ENCODE measurements around the gene POU5F1. TPM values are rescaled to one million over a fixed set of nuclear protein-coding genes. Genes with fewer than 3 reads are reported as not detected.

The POU5F1 gene
- total RNA-seq, 1 donor from 2014 or later = 0.69 TPM

DNA sequence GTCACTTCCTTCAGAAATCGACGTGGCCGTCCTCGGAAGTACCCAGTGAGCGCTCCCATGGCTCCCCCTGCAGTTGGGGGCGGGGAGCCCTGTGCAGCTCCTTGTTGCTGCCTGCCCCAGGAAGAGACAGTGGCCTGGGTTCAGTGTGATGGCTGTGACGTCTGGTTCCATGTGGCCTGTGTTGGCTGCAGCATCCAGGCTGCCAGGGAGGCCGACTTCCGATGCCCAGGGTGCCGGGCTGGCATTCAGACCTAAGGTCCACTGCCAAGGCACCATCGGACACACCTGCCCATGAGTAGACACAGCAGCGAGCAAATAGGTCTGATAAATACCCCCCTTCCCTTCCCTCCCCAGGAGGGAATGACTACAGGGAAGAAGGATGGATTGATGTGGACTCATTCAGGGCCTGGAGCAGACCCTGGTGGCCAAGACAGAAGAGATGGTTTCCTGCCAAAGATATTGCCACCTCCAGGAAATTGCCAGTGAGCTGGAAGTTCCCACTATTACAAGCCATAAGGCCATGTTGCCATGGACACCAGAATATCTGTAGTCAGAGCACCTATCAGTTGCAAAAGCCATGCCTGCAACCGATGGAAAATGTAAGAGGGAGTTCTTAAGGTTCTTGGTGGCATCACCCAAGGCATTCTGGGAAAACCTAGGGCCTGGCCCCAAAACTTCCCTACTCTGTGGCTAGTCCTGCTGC is 7.9 kb downstream of the POU5F1 start:
- TF ChIP-seq, protein P1, sequence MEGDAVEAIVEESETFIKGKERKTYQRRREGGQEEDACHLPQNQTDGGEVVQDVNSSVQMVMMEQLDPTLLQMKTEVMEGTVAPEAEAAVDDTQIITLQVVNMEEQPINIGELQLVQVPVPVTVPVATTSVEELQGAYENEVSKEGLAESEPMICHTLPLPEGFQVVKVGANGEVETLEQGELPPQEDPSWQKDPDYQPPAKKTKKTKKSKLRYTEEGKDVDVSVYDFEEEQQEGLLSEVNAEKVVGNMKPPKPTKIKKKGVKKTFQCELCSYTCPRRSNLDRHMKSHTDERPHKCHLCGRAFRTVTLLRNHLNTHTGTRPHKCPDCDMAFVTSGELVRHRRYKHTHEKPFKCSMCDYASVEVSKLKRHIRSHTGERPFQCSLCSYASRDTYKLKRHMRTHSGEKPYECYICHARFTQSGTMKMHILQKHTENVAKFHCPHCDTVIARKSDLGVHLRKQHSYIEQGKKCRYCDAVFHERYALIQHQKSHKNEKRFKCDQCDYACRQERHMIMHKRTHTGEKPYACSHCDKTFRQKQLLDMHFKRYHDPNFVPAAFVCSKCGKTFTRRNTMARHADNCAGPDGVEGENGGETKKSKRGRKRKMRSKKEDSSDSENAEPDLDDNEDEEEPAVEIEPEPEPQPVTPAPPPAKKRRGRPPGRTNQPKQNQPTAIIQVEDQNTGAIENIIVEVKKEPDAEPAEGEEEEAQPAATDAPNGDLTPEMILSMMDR (IDR thresholded peaks at IDR 0.05; ENCODE audit: borderline replicate concordance) = no peak
- intact Hi-C loops (cut with micrococcal nuclease) = no loop called here

DNA sequence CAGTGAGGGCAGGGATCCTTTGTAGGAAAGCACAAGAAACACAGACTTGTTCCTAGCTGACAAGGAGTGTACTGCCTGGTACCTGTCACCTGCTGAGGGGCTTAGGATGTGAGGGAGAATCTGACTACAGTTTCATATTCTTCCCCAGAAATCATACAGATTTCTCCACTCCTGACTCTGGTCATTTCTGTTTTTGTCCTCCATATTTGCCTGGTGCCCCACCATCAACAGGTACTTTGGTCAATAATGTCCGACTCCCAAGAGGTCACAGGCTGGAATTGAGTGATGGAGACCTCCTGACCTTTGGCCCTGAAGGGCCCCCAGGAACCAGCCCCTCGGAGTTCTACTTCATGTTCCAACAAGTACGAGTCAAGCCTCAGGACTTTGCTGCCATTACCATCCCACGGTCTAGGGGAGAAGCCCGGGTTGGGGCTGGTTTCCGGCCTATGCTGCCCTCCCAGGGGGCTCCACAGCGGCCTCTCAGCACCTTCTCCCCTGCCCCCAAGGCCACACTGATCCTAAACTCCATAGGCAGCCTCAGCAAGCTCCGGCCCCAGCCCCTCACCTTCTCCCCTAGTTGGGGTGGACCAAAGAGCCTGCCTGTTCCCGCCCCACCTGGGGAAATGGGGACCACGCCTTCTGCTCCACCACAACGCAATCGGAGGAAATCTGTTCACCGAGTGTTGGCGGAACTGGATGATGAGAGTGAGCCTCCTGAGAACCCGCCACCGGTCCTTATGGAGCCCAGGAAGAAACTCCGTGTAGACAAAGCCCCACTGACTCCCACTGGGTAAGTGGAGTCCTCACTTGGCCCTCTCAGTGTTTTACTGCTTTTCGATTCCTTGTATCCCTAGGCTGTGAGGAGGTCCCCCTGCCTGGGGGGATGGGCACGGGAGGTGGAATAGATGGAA is 9.0 kb downstream of the POU5F1 start:
- Histone ChIP-seq H3K4me1 (peaks cover 35% of the 10 kb centered on the region), H3K27me3 (ENCODE audit: low read depth) (no peaks in the 10 kb centered on the region), H3K27ac (replicated peaks) (no peak overlapping the region), H3K9me3 (replicated peaks) (no peaks in the 10 kb centered on the region), H3K4me3 (no peak overlapping the region), H3K36me3 (no peaks in the 10 kb centered on the region)
- DNase-seq = no peak
- TF ChIP-seq, protein P1 (IDR thresholded peaks at IDR 0.05; ENCODE audit: borderline replicate concordance) = no peak
- intact Hi-C loops (cut with micrococcal nuclease) = no loop called here

More for the DNA sequence above, 7.9 kb downstream of the POU5F1 start:
- Histone ChIP-seq H3K9me3 (replicated peaks) (no peaks in the 10 kb centered on the region), H3K4me1 (peaks cover 24% of the 10 kb centered on the region), H3K36me3 (no peaks in the 10 kb centered on the region), H3K27ac (replicated peaks) (no peak overlapping the region), H3K27me3 (ENCODE audit: low read depth) (no peaks in the 10 kb centered on the region), H3K4me3 (no peak overlapping the region)
- no peak for DNase-seq

DNA sequence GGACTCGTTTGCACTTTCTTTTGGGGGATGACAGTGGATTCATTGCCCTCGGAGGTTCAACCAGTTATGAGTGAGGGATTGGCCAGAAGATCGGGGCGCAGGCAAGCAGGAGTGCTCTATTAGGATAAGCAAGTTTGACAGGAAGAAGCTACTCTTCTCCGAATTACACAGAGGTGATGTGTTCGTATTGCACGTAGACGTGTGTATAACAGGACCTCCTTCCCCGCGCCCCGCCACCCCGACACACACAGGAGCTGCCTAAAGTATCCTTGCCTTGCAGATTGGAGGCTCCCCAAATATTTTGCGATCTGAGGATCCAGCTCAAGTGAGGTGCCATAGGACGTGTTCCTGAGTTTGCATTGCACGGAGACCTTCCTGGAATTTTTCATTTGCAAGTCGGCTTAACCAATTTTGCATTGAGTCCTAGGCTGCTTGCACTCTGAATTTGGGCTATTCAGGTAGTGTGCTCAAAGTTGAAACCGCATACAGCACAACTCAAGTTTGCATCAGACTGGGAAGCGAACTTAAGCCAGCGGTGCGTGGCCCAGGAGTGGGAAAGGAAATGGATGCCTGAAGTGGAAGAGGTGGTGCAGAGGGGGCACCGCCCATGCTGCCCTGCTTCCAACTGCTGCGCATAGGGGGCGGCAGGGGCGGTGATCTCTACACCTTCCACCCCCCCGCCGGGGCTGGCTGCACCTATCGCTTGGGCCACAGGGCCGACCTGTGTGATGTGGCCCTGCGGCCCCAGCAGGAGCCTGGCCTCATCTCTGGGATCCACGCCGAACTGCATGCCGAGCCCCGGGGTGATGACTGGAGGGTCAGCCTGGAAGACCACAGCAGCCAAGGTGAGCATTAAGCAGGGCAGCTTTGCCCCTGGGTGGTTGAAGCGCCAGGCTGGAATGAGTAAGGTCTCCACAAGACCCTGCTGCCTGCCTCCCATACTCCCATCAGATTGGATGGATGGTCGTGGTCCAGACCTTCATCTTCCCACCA is 11.3 kb downstream of the POU5F1 start:
- no peak for DNase-seq
- intact Hi-C loops (cut with micrococcal nuclease) = no loop called here
- H3K27ac ChIP-seq (replicated peaks) = peak overlapping the region; percentile 79

DNA sequence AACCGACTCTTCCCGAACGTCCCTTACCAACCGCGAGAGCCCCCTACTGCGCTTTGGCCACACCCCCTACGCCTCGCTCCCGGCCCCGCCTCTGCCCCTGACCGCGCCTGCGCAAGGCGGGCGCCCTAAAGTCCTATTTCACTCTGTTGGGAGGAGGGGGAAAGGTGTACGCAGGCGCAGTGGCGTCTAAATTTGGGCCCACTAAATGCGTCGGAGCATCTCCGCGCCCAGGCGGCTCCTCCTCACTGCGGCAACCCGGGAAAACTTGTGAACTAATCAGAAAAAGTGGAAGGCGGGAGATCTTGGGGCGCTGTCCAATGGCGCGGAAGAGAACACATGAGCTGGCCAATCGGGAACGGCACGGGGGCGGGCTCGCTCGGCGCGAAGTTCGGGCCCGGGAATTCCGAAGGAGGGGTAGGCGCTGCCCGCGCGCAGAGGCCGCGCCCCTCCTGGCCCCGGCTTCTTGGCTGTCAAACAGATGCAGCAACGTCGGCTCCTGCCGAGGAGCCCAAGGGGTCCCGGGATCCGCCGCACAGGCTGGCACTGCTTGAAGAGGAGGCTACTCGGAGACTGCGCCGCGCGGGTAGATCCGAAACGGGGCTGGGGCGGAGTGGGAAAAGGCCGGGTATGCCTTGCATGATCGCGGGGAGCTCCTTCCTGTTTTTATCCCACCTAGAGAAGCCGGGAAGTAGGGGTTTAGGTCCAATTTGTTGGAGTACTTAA is 12.2 kb downstream of the POU5F1 start, which contains the start of gene TCF19:
Gene TCF19, plus strand, starts transcription at position 450 of the 723 bp plus-strand sequence. CDS start 881 bp downstream, outside the sequence.
- H3K4me3 ChIP-seq = peak within 1 kb of the TSS; percentile 73
- intact Hi-C loops (cut with micrococcal nuclease) = no loop called here
- H3K36me3 ChIP-seq = peaks cover 19% of the 10 kb centered on the region
- H3K27ac ChIP-seq (replicated peaks) = peak within 1 kb of the TSS; percentile 79
- TF ChIP-seq, protein P1 (IDR thresholded peaks at IDR 0.05; ENCODE audit: borderline replicate concordance) = no peak
- H3K9me3 ChIP-seq (replicated peaks) = no peaks in the 10 kb centered on the region
- peak; percentile 99 for DNase-seq
- no peaks in the 10 kb centered on the region for H3K27me3 ChIP-seq (ENCODE audit: low read depth)
- H3K4me1 ChIP-seq = peaks cover 31% of the 10 kb centered on the region

More for the DNA sequence above, 11.3 kb downstream of the POU5F1 start:
- TF ChIP-seq, protein P1 (IDR thresholded peaks at IDR 0.05; ENCODE audit: borderline replicate concordance) = no peak
- Histone ChIP-seq H3K9me3 (replicated peaks) (no peaks in the 10 kb centered on the region), H3K4me3 (peak overlapping the region; percentile 73), H3K36me3 (peaks cover 15% of the 10 kb centered on the region), H3K4me1 (peaks cover 35% of the 10 kb centered on the region), H3K27me3 (ENCODE audit: low read depth) (no peaks in the 10 kb centered on the region)
